Gastroesophageal sphincter (tissue), 4 donors: ENCODE data around the gene KHDRBS2. TPM values are rescaled to one million over a fixed set of nuclear protein-coding genes. Genes with fewer than 3 reads are reported as not detected.

Source experiments
- ATAC-seq: fragments of 150-250 bp; one replicate; pipeline ENCODE4 v1.9.1; 2016; ENCODE audit warnings: mild to moderate bottlenecking, moderate library complexity
- H3K27ac ChIP-seq, 4 donors: fragments of 200-600 bp; sonication (generic) in 3 of 4; 1 replicate in 3 of 4; 2 replicates in 1 of 4; pipeline ENCODE4 v1.5.1; 2016 to 2019
- H3K27me3 ChIP-seq: fragments of 200-600 bp; sonication (generic); one replicate; pipeline ENCODE4 v1.5.1; 2019
- H3K36me3 ChIP-seq, 2 donors: fragments of 200-600 bp; sonication (generic); one replicate each; pipeline ENCODE4 v1.5.1; 2019; ENCODE audit warnings: control low read depth in 1 of 2
- H3K4me1 ChIP-seq, 3 donors: fragments of 200-600 bp; sonication (generic); 1 replicate in 2 of 3; 2 replicates in 1 of 3; pipeline ENCODE4 v1.5.1; 2016 to 2019; ENCODE audit warnings: control low read depth in 2 of 3
- H3K4me3 ChIP-seq, 2 donors: fragments of 200-600 bp; sonication (generic); one replicate each; pipeline ENCODE4 v1.5.1; 2019; ENCODE audit warnings: mild to moderate bottlenecking in 1 of 2, moderate library complexity in 1 of 2
- H3K9me3 ChIP-seq, 3 donors: fragments of 200-600 bp; sonication (generic); one replicate each; pipeline ENCODE4 v1.5.1; 2017 to 2019; ENCODE audit warnings: control low read depth in 2 of 3
- CTCF ChIP-seq, 4 experiments: fragments of 200-600 bp in 2 of 4; fragments of 450-650 bp in 2 of 4; sonication (generic) in 1 of 4; IDR thresholded peaks; one replicate each; pipeline ENCODE4 v1.5.1; 2017 to 2019; ENCODE audit warnings: antibody characterized with exemption in 4 of 4, mild to moderate bottlenecking in 2 of 4, moderate library complexity in 2 of 4
- EP300 ChIP-seq: sonication (generic); formaldehyde crosslinking; IDR thresholded peaks from one replicate; pipeline ENCODE4 v1.6.1; 2017; ENCODE audit warnings: antibody characterized with exemption, mild to moderate bottlenecking
- POLR2A ChIP-seq, 2 donors: fragments of 450-650 bp; IDR thresholded peaks; one replicate each; pipeline ENCODE4 v1.6.1; 2017; ENCODE audit warnings: antibody characterized with exemption in 2 of 2, mild to moderate bottlenecking in 2 of 2, moderate library complexity in 1 of 2
- POLR2AphosphoS5 ChIP-seq: sonication (generic); formaldehyde crosslinking; IDR thresholded peaks from one replicate; pipeline ENCODE4 v1.6.1; 2017; ENCODE audit warnings: antibody characterized with exemption
- WGBS, 2 donors: methylation state at CpG; one replicate each; pipeline ENCODE4 v1.1.5; 2018; ENCODE audit warnings: low coverage in 1 of 2; 5-methylcytosine and 5-hydroxymethylcytosine counted together
- total RNA-seq, 4 donors: library from RNA; depleted of rRNA; stranded (reverse); fragments of >200 nt; gene quantifications; one replicate each; pipeline ENCODE4 v1.1.0, GENCODE V29; 2016

KHDRBS2 gene
- total RNA-seq: under 1 TPM in 2 of 4 donors, not detected in 2; 0.62 to 0.81 TPM

DNA sequence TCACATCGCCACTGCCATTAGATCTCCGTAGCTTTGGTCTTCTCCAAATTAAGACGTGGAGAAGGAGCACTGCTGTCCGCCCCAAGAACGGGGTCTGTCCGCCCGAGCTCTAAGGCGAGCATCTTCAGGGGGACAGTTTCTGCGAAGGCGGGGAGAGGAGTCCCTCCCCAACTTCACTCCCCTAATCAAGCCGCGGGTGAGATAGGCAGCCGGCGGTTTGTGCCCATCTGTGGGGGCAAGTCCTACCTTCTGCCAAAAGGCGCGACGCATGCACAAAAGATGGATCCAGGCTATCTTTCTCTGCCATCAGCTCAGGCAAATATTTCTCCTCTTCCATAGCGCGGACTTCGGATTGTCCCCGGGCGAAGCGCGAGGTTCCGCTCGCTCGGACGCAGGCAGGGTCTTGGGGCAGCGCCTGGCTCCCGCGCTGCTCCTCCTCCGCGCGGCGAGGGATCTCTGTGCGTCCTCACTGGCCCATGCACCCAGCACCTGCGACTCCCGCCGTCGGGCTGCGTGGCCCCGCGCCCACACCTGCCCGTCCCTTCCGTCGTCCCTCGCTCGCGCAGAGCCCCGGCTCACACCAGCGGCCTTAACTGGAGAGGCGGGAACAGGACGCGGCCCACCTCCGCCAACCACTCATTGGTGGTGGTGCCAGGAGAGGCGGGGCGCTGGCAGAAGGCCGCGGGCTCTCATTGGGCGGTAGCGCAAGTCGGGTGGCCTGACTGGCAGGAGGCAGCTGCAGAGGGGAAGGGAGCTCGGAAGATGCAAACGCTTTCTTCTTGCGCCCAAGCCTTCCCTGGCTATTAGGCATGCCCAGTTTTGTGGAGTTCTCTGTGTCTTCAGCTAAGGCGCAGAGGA is at the start of gene KHDRBS2:
KHDRBS2 (minus strand) TSS at position 614 of the 858 bp plus-strand sequence.
- Histone ChIP-seq H3K27ac (peak within 1 kb of the TSS in 1 of 4 donors; percentile 38), H3K27me3 (peaks cover 35% of the 10 kb centered on the region), H3K4me3 (peak within 1 kb of the TSS; percentile 3 to 45), H3K9me3 (no peaks in the 10 kb centered on the region), H3K4me1 (peaks cover 0 to 14% (median 0%) of the 10 kb centered on the region in 3 donors), H3K36me3 (no peaks in the 10 kb centered on the region)
- no peak for TF ChIP-seq CTCF (IDR thresholded peaks at IDR 0.05)
- TF ChIP-seq POLR2A (IDR thresholded peaks at IDR 0.05): no peak
- TF ChIP-seq EP300: no peak
- no peak for TF ChIP-seq POLR2AphosphoS5
- 0% methylated on average over 2 to 7 of the region's 66 CpGs for WGBS, 2 donors
- peak; percentile 83 for ATAC-seq

DNA sequence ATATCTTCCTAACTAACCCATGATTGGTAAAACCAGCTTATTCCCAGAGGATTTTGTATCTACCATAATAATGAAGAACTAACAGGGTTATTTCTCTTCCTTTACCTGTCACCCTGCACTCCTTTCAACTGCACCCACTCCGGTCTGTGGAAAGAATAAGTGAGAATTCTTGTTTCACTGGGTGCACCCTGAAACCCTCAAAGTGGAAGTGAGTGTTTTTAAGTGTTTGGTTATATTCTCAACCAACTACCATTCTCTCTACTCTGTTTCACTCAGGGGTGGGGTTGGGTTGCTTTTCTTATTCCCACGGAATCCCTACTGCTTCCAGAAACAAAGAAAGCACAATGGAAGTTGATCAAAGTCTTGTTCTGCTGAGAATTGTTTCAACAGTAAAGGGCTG is 42.6 kb upstream of the KHDRBS2 start:
- WGBS, 2 donors: 67 to 78% methylated on average over 1 to 2 of the region's 2 CpGs
- Histone ChIP-seq H3K36me3 (no peaks in the 10 kb centered on the region), H3K4me1 (no peaks in the 10 kb centered on the region), H3K9me3 (peaks cover 0 to 7% (median 0%) of the 10 kb centered on the region in 3 donors), H3K27ac (no peak overlapping the region), H3K27me3 (no peaks in the 10 kb centered on the region), H3K4me3 (no peak overlapping the region)
- no peak for ATAC-seq
- TF ChIP-seq CTCF (IDR thresholded peaks at IDR 0.05): no peak
- no peak for TF ChIP-seq POLR2A (IDR thresholded peaks at IDR 0.05)
- no peak for TF ChIP-seq POLR2AphosphoS5
- TF ChIP-seq EP300: no peak

DNA sequence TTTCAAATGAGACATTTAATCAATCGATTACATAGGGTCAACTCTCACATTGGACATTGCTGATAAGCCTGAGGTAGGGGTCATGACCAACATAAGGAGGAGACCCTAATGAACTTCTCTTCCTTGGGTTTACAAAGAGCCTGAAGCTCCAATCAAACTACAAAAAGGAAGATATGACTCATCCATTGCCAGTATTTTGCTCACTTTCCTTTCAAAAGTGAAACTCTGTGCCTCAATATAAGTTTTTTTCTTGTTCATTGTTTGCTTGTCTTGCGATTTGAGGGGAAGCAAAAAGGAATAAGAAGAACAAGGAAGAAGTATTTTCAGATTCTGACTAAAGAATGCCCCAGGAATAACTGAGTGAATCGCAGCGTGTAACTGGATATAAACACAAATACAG is 38.8 kb upstream of the KHDRBS2 start:
- no peak for ATAC-seq
- Histone ChIP-seq H3K4me1 (no peaks in the 10 kb centered on the region), H3K36me3 (no peaks in the 10 kb centered on the region), H3K4me3 (no peak overlapping the region), H3K9me3 (no peaks in the 10 kb centered on the region), H3K27me3 (no peaks in the 10 kb centered on the region), H3K27ac (no peak overlapping the region)
- TF ChIP-seq POLR2A (IDR thresholded peaks at IDR 0.05): no peak
- no peak for TF ChIP-seq POLR2AphosphoS5
- no peak for TF ChIP-seq CTCF (IDR thresholded peaks at IDR 0.05)
- TF ChIP-seq EP300: no peak
- WGBS, 2 donors: 8 to 60% methylated on average over 2 to 4 of the region's 4 CpGs

GRCh38 chr6:62323818-62324431 is 37.9 kb upstream of the KHDRBS2 start:
- no peaks in the 10 kb centered on the region for H3K4me1 ChIP-seq
- TF ChIP-seq POLR2AphosphoS5 (no peak), CTCF (IDR thresholded peaks at IDR 0.05) (no peak), POLR2A (IDR thresholded peaks at IDR 0.05) (no peak)
- H3K9me3 ChIP-seq: no peaks in the 10 kb centered on the region
- H3K27me3 ChIP-seq: no peaks in the 10 kb centered on the region
- H3K36me3 ChIP-seq: no peaks in the 10 kb centered on the region
- WGBS, 2 donors: 35 to 45% methylated on average over 7 of the region's 7 CpGs
- H3K4me3 ChIP-seq: no peak overlapping the region
- H3K27ac ChIP-seq: no peak overlapping the region
- ATAC-seq: no peak
